GM18517 (cell line): ENCODE measurements around the gene MYO3B.

Experiments used
- ATAC-seq: cut with Tn5 transposase; IDR thresholded peaks from one replicate; pipeline ENCODE4 v1.9.1; 2021; ENCODE audit warnings: mild to moderate bottlenecking, moderate library complexity; ENCODE audit not compliant: unreplicated experiment

The MYO3B gene

DNA sequence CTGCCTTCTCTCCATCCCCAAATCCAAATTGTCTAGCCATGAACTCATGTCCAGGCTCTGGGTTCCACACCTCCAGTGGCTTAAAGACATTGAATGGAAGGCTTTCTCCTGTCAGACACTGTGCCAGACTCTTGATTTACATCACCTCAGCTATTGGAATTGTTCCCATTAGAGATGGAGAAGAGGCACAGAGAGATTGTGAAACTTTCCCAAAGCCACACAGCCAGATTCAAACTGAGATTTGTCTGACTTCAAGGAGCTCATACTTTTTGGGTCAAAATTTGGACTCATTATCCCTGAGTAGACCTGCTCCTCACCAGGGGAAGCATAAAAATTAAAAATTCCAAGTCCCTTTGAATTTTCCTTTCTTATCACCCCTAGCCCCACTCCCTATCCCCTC lies 18.9 kb upstream of the MYO3B start:
- no peak for ATAC-seq

- no peak for ATAC-seq
Measured at GRCh38 chr2:170161516-170162270, 16.3 kb upstream of the MYO3B start.

GRCh38 chr2:170162271-170162632 lies 15.7 kb upstream of the MYO3B start:
- no peak for ATAC-seq

DNA sequence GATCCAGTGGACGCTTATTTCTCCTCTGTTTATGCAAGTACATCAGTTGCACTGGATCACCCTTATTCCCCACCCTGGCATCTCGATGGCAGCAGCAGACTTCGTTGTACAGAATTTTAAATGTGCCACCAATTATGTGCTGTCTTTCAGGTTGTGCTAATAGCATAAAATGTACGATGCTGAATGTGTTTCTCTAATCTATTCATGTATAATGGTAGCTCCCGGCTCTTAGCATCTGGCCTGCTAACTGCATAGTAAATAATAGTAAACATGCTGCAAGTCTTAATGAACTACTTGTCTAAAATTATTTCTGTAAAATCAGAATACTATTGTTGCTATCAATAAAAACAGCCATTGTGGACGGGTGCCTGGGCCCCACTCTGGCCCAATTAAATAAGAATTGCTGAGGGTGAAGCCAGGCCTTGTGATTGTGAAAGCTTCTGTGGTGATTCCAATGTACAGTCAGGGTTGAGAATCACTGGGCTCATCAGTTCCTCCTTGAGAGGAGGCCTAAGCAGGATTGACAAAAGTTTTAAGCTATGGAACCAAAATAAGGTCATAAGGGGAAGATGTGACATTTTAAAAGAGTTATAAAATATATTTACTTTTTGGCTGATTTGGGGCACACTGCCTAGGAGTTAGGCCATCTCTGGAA lies 14.4 kb upstream of the MYO3B start:
- no peak for ATAC-seq

GRCh38 chr2:170165129-170165528 lies 12.8 kb upstream of the MYO3B start:
- ATAC-seq: no peak

- ATAC-seq: no peak
Measured at GRCh38 chr2:170166735-170167134, 11.2 kb upstream of the MYO3B start.

GRCh38 chr2:170170281-170171040 lies 7.5 kb upstream of the MYO3B start:
- no peak for ATAC-seq

DNA sequence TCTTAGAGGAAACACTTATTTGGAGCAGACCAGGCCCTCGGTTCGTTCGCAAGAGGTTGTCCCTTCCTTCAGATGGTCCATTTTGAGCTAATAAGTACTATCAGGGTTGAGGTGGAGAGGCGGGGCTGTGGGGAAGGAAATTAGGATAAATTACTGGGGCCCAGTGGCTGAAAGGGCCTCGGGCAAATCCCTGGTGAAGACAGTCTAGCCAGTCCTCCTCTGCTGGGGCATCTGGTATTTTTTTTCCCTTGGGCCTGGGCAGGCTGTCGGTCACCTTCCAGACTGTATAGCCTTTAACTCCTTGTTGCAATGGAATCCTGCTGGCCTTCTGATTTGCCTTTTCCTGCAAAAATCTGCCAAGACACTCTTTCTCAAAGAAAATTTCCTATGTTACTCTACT lies 1.7 kb upstream of the MYO3B start:
- ATAC-seq: no peak

GRCh38 chr2:170180031-170180566 lies 2.2 kb downstream of the MYO3B start:
- peak; percentile 80 for ATAC-seq

- no peak for ATAC-seq
Measured at GRCh38 chr2:170181602-170182001, 3.7 kb downstream of the MYO3B start.

- no peak for ATAC-seq
Measured at GRCh38 chr2:170185319-170185718, 7.4 kb downstream of the MYO3B start.

GRCh38 chr2:170189757-170190156 lies 11.8 kb downstream of the MYO3B start:
- ATAC-seq: no peak

GRCh38 chr2:170190172-170190571 lies 12.2 kb downstream of the MYO3B start:
- no peak for ATAC-seq

- no peak for ATAC-seq
Measured at GRCh38 chr2:170191166-170191866, 13.4 kb downstream of the MYO3B start.

DNA sequence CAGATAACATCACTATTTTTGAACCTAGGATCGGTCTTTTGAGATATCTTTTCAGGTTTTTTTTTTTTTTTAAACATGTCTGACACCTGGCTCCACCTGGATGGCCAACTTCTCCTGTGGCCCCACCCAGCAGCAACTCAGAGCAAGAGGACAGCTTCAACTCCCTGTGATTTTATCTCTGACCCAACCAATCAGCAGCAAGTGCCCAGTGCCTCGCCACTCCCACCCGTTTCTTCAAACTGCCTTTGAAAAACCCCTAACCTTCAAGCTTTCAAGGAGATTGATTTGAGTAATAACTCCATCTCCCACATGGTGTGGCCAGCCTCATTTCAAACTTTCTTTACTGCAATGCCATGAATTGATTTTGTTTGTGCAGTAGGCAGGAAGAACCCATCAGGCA lies 19.0 kb downstream of the MYO3B start:
- ATAC-seq: no peak

- no peak for ATAC-seq
Measured at GRCh38 chr2:170201275-170201674, 23.3 kb downstream of the MYO3B start.

DNA sequence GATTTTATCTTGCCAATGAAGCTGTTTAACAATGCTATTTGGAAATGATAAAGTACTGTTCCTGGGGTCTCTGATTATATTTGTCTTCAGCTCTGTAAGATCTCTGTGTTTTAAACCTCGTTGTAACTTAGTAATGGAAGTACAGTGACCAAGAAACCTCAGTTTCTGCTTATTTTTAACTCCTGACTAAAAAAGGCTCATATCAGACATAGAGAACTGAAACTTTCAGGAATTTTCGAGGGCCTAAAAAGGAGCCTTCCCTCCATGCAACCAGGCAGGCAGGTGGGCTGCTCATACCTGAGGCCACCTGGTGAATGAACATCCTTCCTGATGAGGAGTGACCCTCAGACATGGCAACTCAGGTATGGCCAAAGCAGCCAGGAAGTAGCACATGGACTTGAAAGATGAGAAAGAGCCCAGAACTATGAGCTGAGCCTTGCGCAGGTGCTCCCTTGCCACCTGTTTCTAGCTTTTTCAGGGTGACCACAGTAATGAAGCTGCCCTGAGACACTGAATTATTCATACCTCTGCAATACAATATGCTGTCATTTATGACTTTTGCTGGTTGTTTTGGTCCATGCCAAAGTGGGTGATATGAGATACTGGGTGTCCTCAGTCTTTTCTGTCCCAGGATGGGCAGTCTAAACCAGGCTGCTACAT lies 23.9 kb downstream of the MYO3B start:
- ATAC-seq: peak; percentile 52

DNA sequence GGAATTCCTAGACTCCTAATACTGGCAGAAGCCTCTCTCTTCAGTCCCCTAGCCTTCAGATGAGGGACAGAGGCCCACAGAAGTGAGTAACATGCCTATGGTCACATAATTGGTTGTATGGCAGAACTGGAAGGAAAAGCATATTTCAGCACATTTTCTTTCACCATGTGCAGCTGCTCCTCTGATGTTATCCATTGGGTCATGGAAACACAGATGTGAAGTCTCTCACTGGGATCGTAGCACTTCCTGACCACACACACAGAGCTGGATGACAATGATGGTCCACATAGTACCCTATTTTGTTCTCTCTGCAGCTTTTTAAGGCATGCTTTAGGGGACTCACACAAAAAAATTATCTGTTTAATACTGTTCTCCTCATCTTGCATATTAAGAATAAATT lies 24.5 kb downstream of the MYO3B start:
- no peak for ATAC-seq

DNA sequence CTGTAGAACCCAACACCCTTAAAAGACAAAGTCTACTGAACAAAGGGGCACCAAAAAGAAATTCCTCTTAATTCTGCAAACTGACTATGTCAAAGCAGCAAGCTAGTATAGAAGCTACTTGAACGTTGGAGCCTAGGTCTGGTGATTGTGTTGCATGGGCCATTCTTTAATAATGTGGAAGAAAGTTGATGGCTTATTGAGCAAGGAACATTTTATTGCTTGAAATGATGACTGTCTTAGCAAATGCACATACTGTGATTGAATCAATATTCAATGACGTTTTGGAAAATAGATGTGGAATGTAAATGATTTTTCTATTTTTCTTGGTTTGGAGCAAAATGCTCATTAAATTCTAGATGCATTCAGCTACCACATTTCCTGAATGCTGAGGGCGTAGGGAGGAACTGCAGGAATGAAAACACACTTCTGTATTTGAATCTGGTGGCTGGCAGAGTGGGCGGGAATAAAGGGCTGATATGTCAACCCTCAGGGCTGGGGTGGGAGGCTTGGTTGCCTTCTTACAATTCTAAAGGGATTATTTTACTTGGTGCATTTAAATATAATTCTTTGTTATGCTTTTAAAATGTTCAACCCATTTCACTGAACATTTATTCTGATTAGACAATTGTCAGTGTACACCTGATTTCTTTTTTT lies 26.5 kb downstream of the MYO3B start:
- ATAC-seq: no peak

- ATAC-seq: no peak
Measured at GRCh38 chr2:170206246-170206645, 28.3 kb downstream of the MYO3B start.
